ENCODE results near the gene AWAT2. TPM values are rescaled to one million over a fixed set of nuclear protein-coding genes. Genes with fewer than 3 reads are reported as not detected.
"Not testable (repeated sequence)": the region's sequence is repeated elsewhere in the genome, so short reads cannot be mapped to it uniquely, and the experiment has no call there.

The AWAT2 gene
- total RNA-seq, 1 experiment from 2014 or later = not detected

DNA sequence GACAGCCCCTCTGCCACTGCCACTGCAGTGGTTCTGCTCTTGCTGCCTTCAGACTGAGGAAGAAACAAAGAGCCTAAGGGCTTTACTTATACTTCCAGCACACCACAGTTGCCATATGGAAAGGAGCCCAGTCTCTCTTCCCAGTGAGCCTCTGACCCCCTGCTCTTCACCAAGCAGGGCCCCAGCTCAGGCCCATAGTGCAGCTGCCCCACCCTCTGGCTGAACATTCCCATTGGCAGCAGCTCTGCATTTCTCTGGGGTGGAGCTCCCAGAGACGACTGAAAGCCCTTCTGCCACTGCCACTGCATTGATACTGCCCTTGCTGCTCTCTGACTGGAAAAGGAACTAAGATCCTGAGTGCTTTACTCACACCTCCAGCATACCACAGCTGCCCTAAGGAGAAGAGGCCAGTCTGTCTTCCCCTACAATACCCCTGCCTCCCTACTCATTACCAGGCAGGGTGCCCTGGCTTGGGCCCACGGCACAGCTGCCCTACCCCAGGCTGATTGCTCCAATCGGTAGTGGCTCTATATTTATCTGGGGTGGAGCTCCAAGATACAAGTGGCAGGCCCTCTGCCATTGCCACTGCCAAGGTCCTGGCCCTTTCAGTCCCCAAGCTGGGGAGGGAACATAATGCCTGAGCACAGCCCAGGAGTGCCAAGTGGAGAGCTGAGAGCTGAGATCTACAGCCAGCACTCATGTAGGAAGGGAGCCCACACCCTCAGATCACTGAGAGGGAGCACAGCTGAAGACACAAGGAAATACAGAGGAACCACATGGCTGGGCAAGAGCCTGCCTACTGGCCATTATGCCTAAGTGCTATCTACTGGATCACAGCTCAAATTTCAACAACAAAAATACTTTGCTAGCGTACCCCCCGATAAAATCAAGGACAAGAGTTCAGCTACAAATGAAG, 36.0 kb downstream of the AWAT2 start:
- in situ Hi-C loops (cut with HindIII; ENCODE audit: low pct_unique_long_range_greater_than_20kb, low sequenced_read_pairs) = no loop called here
- DNase-seq (ENCODE audit: low read depth, low spot score) = no peak

DNA sequence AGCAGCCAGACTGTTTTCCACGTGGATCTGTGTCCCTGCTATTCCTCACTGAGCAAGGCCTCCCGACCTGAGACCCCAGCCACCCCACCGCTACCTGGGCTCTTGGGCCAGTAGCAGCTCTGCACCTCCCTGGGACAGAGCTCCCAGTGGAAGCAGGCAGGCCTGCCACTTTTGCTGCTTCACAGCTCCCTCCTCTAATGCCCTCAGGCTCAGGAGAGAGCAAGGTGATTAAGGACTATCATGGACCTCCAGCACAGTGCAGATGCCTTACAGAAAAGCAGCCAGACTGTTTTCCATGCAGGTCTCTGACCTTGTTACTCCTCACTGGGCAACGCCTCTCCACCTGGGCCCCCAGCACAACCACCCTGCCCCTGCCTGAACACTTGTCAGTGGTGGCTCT, 37.0 kb downstream of the AWAT2 start:
- DNase-seq (ENCODE audit: low read depth, low spot score) = no peak
- in situ Hi-C loops (cut with HindIII; ENCODE audit: low pct_unique_long_range_greater_than_20kb, low sequenced_read_pairs) = no loop called here

DNA sequence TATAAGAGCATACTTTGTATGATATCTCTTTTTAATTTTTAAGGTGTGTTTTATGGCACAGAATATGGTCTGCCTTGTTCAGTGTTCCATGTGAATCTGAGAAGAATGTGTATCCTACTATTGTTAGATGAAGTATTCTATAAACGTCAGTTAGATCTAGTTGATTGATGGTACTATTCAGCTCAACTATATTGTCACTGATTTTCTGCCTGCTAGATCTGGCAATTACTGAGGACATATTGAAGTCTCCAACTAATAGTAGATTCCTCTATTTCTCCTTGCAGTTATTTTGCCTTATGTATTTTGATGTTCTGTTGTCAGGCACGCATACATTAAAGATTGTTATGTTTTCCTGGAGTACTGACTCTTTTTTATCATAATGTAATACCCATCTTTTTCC, 39.8 kb downstream of the AWAT2 start:
- no peak for DNase-seq (ENCODE audit: low read depth, low spot score)
- in situ Hi-C loops (cut with HindIII; ENCODE audit: low pct_unique_long_range_greater_than_20kb, low sequenced_read_pairs) = no loop called here

DNA sequence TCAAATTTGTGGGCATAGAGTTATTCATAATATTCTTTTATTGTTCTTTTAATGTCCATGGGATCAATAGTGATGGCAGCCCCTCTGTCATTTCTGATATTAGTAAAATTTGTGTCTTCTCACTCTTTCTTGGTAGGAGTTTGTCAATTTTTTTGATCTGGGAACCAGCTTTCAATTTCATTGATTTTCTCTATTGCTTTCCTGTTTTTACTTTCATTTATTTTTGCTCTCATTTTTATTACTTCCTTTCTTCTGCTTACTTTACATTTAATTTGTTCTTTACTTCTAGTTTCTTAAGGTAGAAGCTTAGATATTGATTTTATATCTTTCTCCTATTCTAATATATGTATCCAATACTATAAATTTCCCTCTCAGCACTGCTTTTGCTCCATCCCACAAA, 40.7 kb downstream of the AWAT2 start:
- in situ Hi-C loops (cut with HindIII; ENCODE audit: low pct_unique_long_range_greater_than_20kb, low sequenced_read_pairs) = no loop called here
- DNase-seq (ENCODE audit: low read depth, low spot score) = no peak

DNA sequence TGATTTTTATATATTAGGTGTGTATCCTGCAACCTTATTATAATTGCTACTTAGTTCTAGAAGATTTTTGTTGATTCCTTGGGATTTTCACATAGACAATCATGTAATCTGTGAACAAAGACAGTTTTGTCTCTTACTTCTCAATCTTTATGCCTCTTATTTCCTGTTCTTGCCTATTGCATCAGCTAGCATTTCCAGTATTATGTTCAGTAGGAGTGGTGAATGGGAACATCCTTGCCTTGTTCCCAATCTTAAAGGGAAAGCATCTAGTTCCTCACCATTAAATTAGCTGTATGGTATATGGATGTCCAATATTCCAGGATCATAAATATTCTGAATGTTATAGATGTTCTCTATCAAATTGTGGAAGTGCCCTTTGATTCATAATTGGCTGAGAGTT, 41.8 kb downstream of the AWAT2 start:
- DNase-seq (ENCODE audit: low read depth, low spot score) = peak; percentile 65
- in situ Hi-C loops (cut with HindIII; ENCODE audit: low pct_unique_long_range_greater_than_20kb, low sequenced_read_pairs) = no loop called here

DNA sequence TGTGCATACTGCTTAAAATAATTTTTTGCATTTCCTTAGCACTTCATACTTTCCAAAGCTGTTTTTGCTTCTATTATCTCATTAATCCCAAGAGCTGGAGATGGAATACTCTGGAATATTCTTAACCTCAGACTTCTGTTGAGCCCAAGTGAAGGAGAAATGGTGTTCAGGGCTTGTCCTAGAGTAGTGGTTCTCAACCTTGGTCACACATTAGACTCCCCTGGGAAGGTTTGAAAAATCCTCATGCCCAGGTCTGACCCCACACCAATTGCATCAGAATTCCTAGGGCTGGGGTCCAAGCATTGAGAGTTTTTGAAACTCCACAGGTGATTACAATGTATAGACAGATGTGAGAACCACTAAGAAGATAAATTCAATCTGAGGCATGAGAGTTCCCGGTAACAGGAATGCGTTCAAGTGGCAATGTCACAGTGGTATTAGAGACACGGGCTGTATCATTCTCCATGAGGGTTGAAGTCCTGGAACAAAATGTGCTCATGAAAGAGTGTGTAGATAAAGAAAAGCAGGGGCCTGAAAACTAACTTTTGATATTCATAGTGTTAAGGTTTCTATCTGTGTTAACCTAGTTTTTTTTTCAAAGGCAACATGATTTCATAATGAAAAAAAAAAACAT, 47.9 kb downstream of the AWAT2 start:
- no peak for DNase-seq (ENCODE audit: low read depth, low spot score)

DNA sequence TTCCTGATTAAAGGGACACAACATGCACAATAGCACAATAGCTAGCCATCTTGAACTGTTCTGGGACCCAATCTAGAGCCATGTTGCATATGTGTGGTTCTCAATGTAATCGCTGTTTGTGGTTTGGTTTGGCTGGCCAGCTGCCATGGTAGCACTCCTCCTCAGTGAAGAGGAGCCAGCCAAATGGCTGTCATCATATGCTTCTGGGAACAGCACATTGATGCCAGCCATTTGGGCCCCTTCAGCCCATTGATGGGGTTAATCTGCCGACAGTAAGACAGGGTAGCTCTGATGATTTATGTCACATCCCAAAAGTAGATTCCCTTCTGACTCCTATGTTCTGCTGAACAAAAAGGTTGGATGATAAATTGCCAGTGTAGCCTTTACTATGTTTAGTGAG, 48.5 kb downstream of the AWAT2 start:
- in situ Hi-C loops (cut with HindIII; ENCODE audit: low pct_unique_long_range_greater_than_20kb, low sequenced_read_pairs) = no loop called here
- no peak for DNase-seq (ENCODE audit: low read depth, low spot score)

More for the DNA sequence above, 47.9 kb downstream of the AWAT2 start:
- in situ Hi-C loops (cut with HindIII; ENCODE audit: low pct_unique_long_range_greater_than_20kb, low sequenced_read_pairs) = no loop called here

DNA sequence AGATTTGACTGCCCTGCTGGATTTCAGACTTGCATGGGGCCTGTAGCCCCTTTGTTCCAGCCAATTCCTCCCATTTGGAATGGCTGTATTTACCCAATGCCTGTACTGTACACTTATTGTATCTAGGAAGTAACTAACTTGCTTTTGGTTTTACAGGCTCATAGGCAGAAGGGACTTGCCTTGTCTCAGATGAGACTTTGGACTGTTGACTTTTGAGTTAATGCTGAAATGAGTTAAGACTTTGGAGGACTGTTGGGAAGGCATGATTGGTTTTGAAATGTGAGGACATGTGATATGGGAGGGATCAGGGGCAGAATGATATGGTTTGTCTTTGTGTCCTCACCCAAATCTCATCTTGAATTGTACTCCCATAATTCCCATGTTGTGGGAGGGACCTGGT, 51.4 kb downstream of the AWAT2 start:
- DNase-seq (ENCODE audit: low read depth, low spot score); in situ Hi-C loops (cut with HindIII; ENCODE audit: low pct_unique_long_range_greater_than_20kb, low sequenced_read_pairs): not testable (repeated sequence)

DNA sequence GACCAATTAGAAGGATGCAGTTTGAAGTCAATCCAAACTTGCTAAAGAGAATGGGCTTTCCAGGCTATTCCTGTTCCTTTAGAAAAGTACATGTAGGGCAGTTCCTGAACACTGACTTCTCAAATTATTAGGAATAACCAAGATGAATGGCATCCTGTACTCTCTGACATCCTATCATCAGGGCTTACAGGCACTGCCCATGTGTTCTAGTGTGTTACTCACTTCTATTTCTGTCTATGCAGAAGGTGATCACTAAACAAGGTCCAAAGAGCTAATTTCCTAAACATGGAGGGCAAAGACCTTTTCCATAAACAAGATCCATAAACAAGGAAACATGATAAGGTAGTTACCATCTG, 53.6 kb downstream of the AWAT2 start:
- in situ Hi-C loops (cut with HindIII; ENCODE audit: low pct_unique_long_range_greater_than_20kb, low sequenced_read_pairs) = no loop called here
- DNase-seq (ENCODE audit: low read depth, low spot score) = no peak

DNA sequence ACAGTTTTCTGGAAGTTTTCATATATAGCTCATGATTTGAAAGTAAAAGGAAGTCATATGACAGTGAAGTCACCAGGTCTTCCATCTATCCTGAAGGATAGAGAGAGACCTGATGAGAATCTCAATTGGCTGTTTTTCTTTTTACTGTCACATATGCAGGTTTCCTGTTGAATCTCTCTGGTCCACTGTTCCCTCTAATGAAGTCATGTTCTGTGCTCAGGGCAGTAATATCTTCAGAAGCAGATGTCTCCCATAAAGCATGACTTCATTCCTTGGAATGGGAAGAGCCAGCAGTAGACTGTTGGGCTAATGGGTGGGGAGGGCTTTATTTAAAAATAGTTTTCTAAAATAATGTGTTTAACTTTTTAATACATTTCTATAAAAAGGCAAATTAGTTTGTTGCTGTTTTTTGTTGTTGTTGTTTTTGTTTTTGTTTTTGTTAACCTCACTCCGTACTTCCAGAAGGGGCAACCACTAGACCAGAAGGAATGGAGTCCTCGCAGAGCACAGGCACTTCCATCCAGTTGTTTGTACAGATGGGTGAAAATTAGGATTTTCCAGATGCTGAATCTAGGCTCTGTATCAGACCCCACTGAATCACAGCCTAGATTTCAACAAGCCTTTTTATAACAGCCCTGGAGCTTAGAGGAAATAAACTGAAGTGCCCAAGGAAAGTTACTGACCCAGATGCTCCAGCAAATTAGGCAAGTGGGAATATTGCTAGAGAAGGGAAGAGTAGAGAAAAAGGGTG, 54.2 kb downstream of the AWAT2 start:
- no peak for DNase-seq (ENCODE audit: low read depth, low spot score)
- in situ Hi-C loops (cut with HindIII; ENCODE audit: low pct_unique_long_range_greater_than_20kb, low sequenced_read_pairs) = no loop called here

DNA sequence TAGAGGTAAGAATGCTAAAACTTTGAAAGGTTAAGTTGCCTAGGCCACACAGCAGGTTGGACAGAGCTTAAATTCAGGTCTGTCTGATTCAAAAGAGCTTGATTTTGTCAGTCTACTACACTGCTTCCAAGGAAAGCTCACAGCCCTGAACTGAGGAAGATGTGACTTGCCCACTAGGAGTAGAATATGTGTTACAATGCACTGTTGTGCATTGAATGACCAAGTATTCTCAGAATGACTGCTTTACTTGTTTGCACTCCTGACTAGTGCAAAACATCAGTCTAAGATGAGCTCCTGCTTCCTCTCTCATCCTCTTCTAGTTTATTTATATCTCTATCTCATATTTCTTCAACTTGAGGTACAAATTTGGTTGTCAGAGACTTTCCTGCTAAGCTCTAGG, 56.2 kb downstream of the AWAT2 start:
- peak; percentile 45 for DNase-seq (ENCODE audit: low read depth, low spot score)
- in situ Hi-C loops (cut with HindIII; ENCODE audit: low pct_unique_long_range_greater_than_20kb, low sequenced_read_pairs) = no loop called here

DNA sequence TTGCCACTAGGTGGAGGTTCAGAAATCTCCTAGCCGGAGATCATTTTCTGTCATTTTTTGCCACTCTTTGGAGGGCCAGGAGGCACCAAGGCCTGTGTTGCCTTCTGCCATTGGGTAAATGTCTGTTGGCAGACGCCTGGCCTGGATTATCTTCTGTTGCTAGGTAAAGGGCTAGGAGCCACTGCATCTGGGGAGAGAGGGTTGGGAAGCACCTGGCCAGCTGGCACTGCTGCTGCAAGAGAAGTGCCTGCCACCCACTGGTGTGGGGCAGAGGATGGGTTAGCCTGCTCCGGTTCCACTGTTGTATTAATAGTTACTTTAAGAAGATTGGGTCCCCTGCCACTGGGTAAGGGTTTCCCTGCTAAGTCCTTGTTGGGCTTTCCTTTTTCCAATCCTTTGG, 58.1 kb downstream of the AWAT2 start:
- in situ Hi-C loops (cut with HindIII; ENCODE audit: low pct_unique_long_range_greater_than_20kb, low sequenced_read_pairs) = no loop called here
- DNase-seq (ENCODE audit: low read depth, low spot score) = no peak

Small RNA genes within 50 kb of the gene (small RNA-seq; reads per million reads assigned to genes)
- gene MIR676 = 0 reads per million in 2 experiments

Other genes starting within 250 kb of the AWAT2 start
- gene OTUD6A, start 12.5 kb upstream of the AWAT2 start, total RNA-seq (2014; rRNA removed; shearing (Covaris generic)) = not detected in 2 replicates
- 148 and 154 TPM in 2 replicates for gene IGBP1, start 83.5 kb upstream of the AWAT2 start, total RNA-seq (2014; rRNA removed; shearing (Covaris generic))
- gene DGAT2L6, start 127.5 kb upstream of the AWAT2 start, total RNA-seq (2014; rRNA removed; shearing (Covaris generic)) = 0.13 TPM in 1 of 2 replicates, not detected in the other
- gene AWAT1, start 184.7 kb upstream of the AWAT2 start, total RNA-seq (2014; rRNA removed; shearing (Covaris generic)) = not detected in 2 replicates
- gene P2RY4, start 210.3 kb upstream of the AWAT2 start, total RNA-seq (2014; rRNA removed; shearing (Covaris generic)) = not detected in 2 replicates
- not detected in 2 replicates for gene ARR3, start 218.4 kb upstream of the AWAT2 start, total RNA-seq (2014; rRNA removed; shearing (Covaris generic))
- not detected in 2 replicates for gene RAB41, start 232.2 kb upstream of the AWAT2 start, total RNA-seq (2014; rRNA removed; shearing (Covaris generic))
- gene PDZD11, start 240.0 kb upstream of the AWAT2 start, total RNA-seq (2014; rRNA removed; shearing (Covaris generic)) = 110 and 111 TPM in 2 replicates
- gene KIF4A, start 240.2 kb upstream of the AWAT2 start, total RNA-seq (2014; rRNA removed; shearing (Covaris generic)) = 18.2 and 19.1 TPM in 2 replicates

All from SK-MEL-5 (cell line).